WTC11 (cell line): Measurements from ENCODE around the gene CCR5. TPM values are rescaled to one million over a fixed set of nuclear protein-coding genes. Genes with fewer than 3 reads are reported as not detected.

Experiments
- ATAC-seq: fragments of 200-7000 bp; cut with Tn5 transposase; 2 replicates; pipeline ENCODE4 v1.10.0; 2021; ENCODE audit warnings: mild to moderate bottlenecking, moderate library complexity
- CTCF ChIA-PET: fragments of 300-600 bp; sonication (Branson Sonifier 250); formaldehyde crosslinking; loops from one replicate; lab custom pipeline; 2021; ENCODE audit warnings: antibody characterized with exemption; lab: Charles Lee
- POLR2A ChIA-PET: fragments of 350-600 bp; sonication (Branson Sonifier 250); formaldehyde crosslinking; loops from one replicate; lab custom pipeline; 2021; ENCODE audit warnings: antibody characterized with exemption; lab: Charles Lee
- DNase-seq: peaks from one replicate; pipeline ENCODE4 v3.0.0; 2021; ENCODE audit warnings: low spot score
- H3K27ac Mint-ChIP-seq: 2 replicates; pipeline ENCODE4 v1.8.0; 2021; ENCODE audit warnings: mixed read lengths
- H3K27me3 Mint-ChIP-seq: 2 replicates; pipeline ENCODE4 v1.8.0; 2021; ENCODE audit warnings: low read depth, mild to moderate bottlenecking, moderate library complexity, mixed read lengths
- H3K36me3 Mint-ChIP-seq: 2 replicates; pipeline ENCODE4 v1.8.0; 2021; ENCODE audit warnings: mixed read lengths
- H3K4me1 Mint-ChIP-seq: 2 replicates; pipeline ENCODE4 v1.8.0; 2022; ENCODE audit warnings: mixed read lengths
- H3K4me3 Mint-ChIP-seq: 2 replicates; pipeline ENCODE4 v1.8.0; 2021; ENCODE audit warnings: mild to moderate bottlenecking, moderate library complexity, mixed read lengths
- H3K9me3 Mint-ChIP-seq: 2 replicates; pipeline ENCODE4 v1.8.0; 2021; ENCODE audit warnings: mixed read lengths
- CBFB ChIP-seq: sonication (generic); formaldehyde crosslinking; IDR thresholded peaks from 2 replicates; pipeline ENCODE4 v1.8.1; 2022; ENCODE audit warnings: mild to moderate bottlenecking, low read depth, missing genetic modification reagents
- CREM ChIP-seq: sonication (generic); formaldehyde crosslinking; IDR thresholded peaks from 2 replicates; pipeline ENCODE4 v1.8.1; 2022; ENCODE audit warnings: mild to moderate bottlenecking, missing genetic modification reagents, moderate library complexity
- E2F1 ChIP-seq: sonication (generic); formaldehyde crosslinking; IDR thresholded peaks from 2 replicates; pipeline ENCODE4 v1.8.0; 2022; ENCODE audit warnings: mild to moderate bottlenecking, missing genetic modification reagents
- E2F4 ChIP-seq: sonication (generic); formaldehyde crosslinking; IDR thresholded peaks from 2 replicates; pipeline ENCODE4 v1.8.1; 2022; ENCODE audit warnings: low read depth, mild to moderate bottlenecking, moderate library complexity, missing genetic modification reagents, borderline replicate concordance
- FOXP1 ChIP-seq: sonication (generic); formaldehyde crosslinking; IDR thresholded peaks from 2 replicates; pipeline ENCODE4 v1.8.0; 2022; ENCODE audit warnings: missing genetic modification reagents, mild to moderate bottlenecking, moderate library complexity, borderline replicate concordance
- GABPB1 ChIP-seq: sonication (generic); formaldehyde crosslinking; IDR thresholded peaks from 2 replicates; pipeline ENCODE4 v1.8.1; 2023; ENCODE audit warnings: mild to moderate bottlenecking, missing genetic modification reagents
- GTF2I ChIP-seq: fragments of 250-450 bp; sonication (Bioruptor Pico); conservative IDR thresholded peaks from 2 replicates; pipeline ENCODE4 v1.4.0; 2021; ENCODE audit warnings: mild to moderate bottlenecking
- IRF2 ChIP-seq: sonication (generic); formaldehyde crosslinking; IDR thresholded peaks from 2 replicates; pipeline ENCODE4 v1.8.0; 2022; ENCODE audit warnings: low read depth, missing genetic modification reagents, borderline replicate concordance
- NFE2L1 ChIP-seq: sonication (generic); formaldehyde crosslinking; IDR thresholded peaks from 2 replicates; pipeline ENCODE4 v1.8.1; 2023; ENCODE audit warnings: missing genetic modification reagents
- NR2C2 ChIP-seq: sonication (generic); formaldehyde crosslinking; IDR thresholded peaks from 2 replicates; pipeline ENCODE4 v1.8.0; 2022; ENCODE audit warnings: mild to moderate bottlenecking, missing genetic modification reagents
- RELA ChIP-seq: sonication (generic); formaldehyde crosslinking; IDR thresholded peaks from 2 replicates; pipeline ENCODE4 v1.8.1; 2022; ENCODE audit warnings: missing genetic modification reagents, mild to moderate bottlenecking, borderline replicate concordance
- SMAD3 ChIP-seq: sonication (generic); formaldehyde crosslinking; IDR thresholded peaks from 2 replicates; pipeline ENCODE4 v1.8.0; 2022; ENCODE audit warnings: missing genetic modification reagents, mild to moderate bottlenecking, borderline replicate concordance
- SOX15 ChIP-seq: fragments of 250-450 bp; sonication (Bioruptor Pico); IDR thresholded peaks from 2 replicates; pipeline ENCODE4 v1.9.0; 2021; ENCODE audit warnings: mild to moderate bottlenecking
- ZNF232 ChIP-seq: sonication (generic); formaldehyde crosslinking; IDR thresholded peaks from 2 replicates; pipeline ENCODE4 v1.8.0; 2022; ENCODE audit warnings: mild to moderate bottlenecking, missing genetic modification reagents
- total RNA-seq: library from RNA; stranded (reverse); gene quantifications from 3 replicates; pipeline ENCODE4 v1.2.3, GENCODE V29; 2021
- TF ChIP-seq, protein P1 (sequence below): sonication (generic); formaldehyde crosslinking; IDR thresholded peaks from 2 replicates; pipeline ENCODE4 v1.8.0; 2023; ENCODE audit warnings: missing genetic modification reagents
- TF ChIP-seq, protein P2 (sequence below): fragments of 250-450 bp; sonication (Bioruptor Pico); IDR thresholded peaks from 2 replicates; pipeline ENCODE4 v2.1.2; 2022; ENCODE audit warnings: mild to moderate bottlenecking, moderate library complexity
- TF ChIP-seq, protein P3 (sequence below): fragments of 250-450 bp; sonication (Bioruptor Pico); IDR thresholded peaks from 2 replicates; pipeline ENCODE4 v1.8.0; 2021; ENCODE audit warnings: mild to moderate bottlenecking
- TF ChIP-seq, protein P4 (sequence below): sonication (generic); formaldehyde crosslinking; IDR thresholded peaks from 2 replicates; pipeline ENCODE4 v1.8.0; 2022; ENCODE audit warnings: missing genetic modification reagents
- TF ChIP-seq, protein P5 (sequence below): fragments of 200-600 bp; IDR thresholded peaks from 2 replicates; pipeline ENCODE4 v1.8.0; 2022; ENCODE audit warnings: antibody characterized with exemption

CCR5 gene
- total RNA-seq, 1 experiment from 2014 or later, result not detected

DNA sequence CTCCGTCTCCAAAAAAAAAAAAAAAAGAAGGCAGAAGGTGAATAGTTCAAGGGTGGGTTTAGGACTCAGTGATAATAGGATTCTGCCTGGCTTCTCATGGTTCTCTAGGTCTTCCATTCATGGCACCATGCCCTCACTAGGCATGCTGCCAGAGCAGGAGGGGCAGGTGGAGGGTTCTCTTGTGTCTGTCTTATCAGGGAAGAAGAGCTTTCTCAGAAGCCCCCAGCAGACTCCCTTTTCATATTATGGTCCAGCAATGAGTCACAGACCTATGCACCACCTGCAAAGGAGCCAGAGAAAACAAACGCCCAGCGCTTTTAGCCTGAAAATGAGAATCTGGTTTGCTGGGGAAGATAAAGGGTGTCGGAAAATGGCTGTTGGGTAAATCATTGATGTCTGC lies 13.8 kb upstream of the CCR5 start (continued):
- TF ChIP-seq E2F4 (CRISPR knock-in tag), result no peak
- no peak for TF ChIP-seq CREM (CRISPR knock-in tag)
- no peak for TF ChIP-seq CBFB (CRISPR knock-in tag)
- TF ChIP-seq NR2C2 (CRISPR knock-in tag), result no peak

DNA sequence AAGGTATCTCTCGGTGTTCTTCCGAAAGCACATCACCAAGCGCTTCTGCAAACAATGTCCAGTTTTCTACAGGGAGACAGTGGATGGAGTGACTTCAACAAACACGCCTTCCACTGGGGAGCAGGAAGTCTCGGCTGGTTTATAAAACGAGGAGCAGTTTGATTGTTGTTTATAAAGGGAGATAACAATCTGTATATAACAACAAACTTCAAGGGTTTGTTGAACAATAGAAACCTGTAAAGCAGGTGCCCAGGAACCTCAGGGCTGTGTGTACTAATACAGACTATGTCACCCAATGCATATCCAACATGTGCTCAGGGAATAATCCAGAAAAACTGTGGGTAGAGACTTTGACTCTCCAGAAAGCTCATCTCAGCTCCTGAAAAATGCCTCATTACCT lies 12.3 kb upstream of the CCR5 start:
- ChIA-PET CTCF (no interaction called here), POLR2A (no interaction called here)
- ATAC-seq (no peak), DNase-seq (no peak)
- Mint-ChIP-seq H3K27ac (no peak overlapping the region), H3K36me3 (no peaks in the 10 kb centered on the region), H3K4me1 (no peaks in the 10 kb centered on the region), H3K9me3 (no peaks in the 10 kb centered on the region), H3K4me3 (no peak overlapping the region), H3K27me3 (peaks cover 8% of the 10 kb centered on the region)
- TF ChIP-seq FOXP1 (CRISPR knock-in tag) (no peak), ZNF232 (CRISPR knock-in tag) (no peak), GTF2I (CRISPR knock-in tag) (no peak), IRF2 (CRISPR knock-in tag) (no peak), RELA (CRISPR knock-in tag) (no peak), NFE2L1 (CRISPR knock-in tag) (no peak), E2F1 (CRISPR knock-in tag) (no peak), SMAD3 (CRISPR knock-in tag) (no peak), SOX15 (no peak), CREM (CRISPR knock-in tag) (no peak), GABPB1 (CRISPR knock-in tag) (no peak)
- TF ChIP-seq, protein P1, sequence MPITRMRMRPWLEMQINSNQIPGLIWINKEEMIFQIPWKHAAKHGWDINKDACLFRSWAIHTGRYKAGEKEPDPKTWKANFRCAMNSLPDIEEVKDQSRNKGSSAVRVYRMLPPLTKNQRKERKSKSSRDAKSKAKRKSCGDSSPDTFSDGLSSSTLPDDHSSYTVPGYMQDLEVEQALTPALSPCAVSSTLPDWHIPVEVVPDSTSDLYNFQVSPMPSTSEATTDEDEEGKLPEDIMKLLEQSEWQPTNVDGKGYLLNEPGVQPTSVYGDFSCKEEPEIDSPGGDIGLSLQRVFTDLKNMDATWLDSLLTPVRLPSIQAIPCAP (CRISPR knock-in tag), result no peak
- TF ChIP-seq, protein P2, sequence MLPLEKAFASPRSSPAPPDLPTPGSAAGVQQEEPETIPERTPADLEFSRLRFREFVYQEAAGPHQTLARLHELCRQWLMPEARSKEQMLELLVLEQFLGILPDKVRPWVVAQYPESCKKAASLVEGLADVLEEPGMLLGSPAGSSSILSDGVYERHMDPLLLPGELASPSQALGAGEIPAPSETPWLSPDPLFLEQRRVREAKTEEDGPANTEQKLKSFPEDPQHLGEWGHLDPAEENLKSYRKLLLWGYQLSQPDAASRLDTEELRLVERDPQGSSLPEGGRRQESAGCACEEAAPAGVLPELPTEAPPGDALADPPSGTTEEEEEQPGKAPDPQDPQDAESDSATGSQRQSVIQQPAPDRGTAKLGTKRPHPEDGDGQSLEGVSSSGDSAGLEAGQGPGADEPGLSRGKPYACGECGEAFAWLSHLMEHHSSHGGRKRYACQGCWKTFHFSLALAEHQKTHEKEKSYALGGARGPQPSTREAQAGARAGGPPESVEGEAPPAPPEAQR, result no peak
- TF ChIP-seq, protein P3, sequence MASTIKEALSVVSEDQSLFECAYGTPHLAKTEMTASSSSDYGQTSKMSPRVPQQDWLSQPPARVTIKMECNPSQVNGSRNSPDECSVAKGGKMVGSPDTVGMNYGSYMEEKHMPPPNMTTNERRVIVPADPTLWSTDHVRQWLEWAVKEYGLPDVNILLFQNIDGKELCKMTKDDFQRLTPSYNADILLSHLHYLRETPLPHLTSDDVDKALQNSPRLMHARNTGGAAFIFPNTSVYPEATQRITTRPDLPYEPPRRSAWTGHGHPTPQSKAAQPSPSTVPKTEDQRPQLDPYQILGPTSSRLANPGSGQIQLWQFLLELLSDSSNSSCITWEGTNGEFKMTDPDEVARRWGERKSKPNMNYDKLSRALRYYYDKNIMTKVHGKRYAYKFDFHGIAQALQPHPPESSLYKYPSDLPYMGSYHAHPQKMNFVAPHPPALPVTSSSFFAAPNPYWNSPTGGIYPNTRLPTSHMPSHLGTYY (CRISPR knock-in tag), result no peak
- TF ChIP-seq, protein P4, sequence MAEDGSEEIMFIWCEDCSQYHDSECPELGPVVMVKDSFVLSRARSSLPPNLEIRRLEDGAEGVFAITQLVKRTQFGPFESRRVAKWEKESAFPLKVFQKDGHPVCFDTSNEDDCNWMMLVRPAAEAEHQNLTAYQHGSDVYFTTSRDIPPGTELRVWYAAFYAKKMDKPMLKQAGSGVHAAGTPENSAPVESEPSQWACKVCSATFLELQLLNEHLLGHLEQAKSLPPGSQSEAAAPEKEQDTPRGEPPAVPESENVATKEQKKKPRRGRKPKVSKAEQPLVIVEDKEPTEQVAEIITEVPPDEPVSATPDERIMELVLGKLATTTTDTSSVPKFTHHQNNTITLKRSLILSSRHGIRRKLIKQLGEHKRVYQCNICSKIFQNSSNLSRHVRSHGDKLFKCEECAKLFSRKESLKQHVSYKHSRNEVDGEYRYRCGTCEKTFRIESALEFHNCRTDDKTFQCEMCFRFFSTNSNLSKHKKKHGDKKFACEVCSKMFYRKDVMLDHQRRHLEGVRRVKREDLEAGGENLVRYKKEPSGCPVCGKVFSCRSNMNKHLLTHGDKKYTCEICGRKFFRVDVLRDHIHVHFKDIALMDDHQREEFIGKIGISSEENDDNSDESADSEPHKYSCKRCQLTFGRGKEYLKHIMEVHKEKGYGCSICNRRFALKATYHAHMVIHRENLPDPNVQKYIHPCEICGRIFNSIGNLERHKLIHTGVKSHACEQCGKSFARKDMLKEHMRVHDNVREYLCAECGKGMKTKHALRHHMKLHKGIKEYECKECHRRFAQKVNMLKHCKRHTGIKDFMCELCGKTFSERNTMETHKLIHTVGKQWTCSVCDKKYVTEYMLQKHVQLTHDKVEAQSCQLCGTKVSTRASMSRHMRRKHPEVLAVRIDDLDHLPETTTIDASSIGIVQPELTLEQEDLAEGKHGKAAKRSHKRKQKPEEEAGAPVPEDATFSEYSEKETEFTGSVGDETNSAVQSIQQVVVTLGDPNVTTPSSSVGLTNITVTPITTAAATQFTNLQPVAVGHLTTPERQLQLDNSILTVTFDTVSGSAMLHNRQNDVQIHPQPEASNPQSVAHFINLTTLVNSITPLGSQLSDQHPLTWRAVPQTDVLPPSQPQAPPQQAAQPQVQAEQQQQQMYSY, result no peak
- TF ChIP-seq, protein P5, sequence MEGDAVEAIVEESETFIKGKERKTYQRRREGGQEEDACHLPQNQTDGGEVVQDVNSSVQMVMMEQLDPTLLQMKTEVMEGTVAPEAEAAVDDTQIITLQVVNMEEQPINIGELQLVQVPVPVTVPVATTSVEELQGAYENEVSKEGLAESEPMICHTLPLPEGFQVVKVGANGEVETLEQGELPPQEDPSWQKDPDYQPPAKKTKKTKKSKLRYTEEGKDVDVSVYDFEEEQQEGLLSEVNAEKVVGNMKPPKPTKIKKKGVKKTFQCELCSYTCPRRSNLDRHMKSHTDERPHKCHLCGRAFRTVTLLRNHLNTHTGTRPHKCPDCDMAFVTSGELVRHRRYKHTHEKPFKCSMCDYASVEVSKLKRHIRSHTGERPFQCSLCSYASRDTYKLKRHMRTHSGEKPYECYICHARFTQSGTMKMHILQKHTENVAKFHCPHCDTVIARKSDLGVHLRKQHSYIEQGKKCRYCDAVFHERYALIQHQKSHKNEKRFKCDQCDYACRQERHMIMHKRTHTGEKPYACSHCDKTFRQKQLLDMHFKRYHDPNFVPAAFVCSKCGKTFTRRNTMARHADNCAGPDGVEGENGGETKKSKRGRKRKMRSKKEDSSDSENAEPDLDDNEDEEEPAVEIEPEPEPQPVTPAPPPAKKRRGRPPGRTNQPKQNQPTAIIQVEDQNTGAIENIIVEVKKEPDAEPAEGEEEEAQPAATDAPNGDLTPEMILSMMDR, result no peak
